H1 (cell line): ENCODE measurements around the gene RABGGTA. TPM values are rescaled to one million over a fixed set of nuclear protein-coding genes. Genes with fewer than 3 reads are reported as not detected.

ENCODE experiments used
- CTCF ChIA-PET: fragments of 300-600 bp; sonication (Branson Sonifier 250); formaldehyde crosslinking; loops from one replicate; lab custom pipeline; 2021; ENCODE audit not compliant: partially characterized antibody; lab: Charles Lee
- POLR2A ChIA-PET: fragments of 300-600 bp; sonication (Branson Sonifier 250); formaldehyde crosslinking; loops from one replicate; lab custom pipeline; 2021; ENCODE audit warnings: inconsistent platforms; ENCODE audit not compliant: partially characterized antibody; lab: Charles Lee
- DNase-seq, 2 experiments: peaks; one replicate each; pipeline versions ENCODE4 v3.0.0 to v3.0.0-alpha.2; 2010 to 2022; ENCODE audit warnings: low spot score in 2 of 2, low read depth in 1 of 2, mixed read lengths in 1 of 2
- FAIRE-seq: peaks from 2 replicates; lab custom pipeline; 2011; peaks lifted over from hg19 to GRCh38; lab: Jason Lieb, UNC
- H2AFZ ChIP-seq: 2 replicates; pipeline ENCODE4 v1.8.1; 2012; ENCODE audit warnings: low read length, inconsistent platforms
- H2AK5ac ChIP-seq: 2 replicates; pipeline ENCODE4 v1.6.1; 2013; ENCODE audit warnings: low read depth, low read length
- H2BK120ac ChIP-seq: replicated peaks from 2 replicates; pipeline ENCODE3; 2013; ENCODE audit warnings: low read depth, low read length, inconsistent platforms
- H2BK12ac ChIP-seq: 2 replicates; pipeline ENCODE4 v1.6.1; 2013; ENCODE audit warnings: low read depth, low read length
- H2BK15ac ChIP-seq: 2 replicates; pipeline ENCODE4 v1.6.1; 2013; ENCODE audit warnings: low read length
- H2BK20ac ChIP-seq: 2 replicates; pipeline ENCODE4 v1.6.1; 2013; ENCODE audit warnings: low read length
- H2BK5ac ChIP-seq: 2 replicates; pipeline ENCODE4 v1.6.1; 2013; ENCODE audit warnings: low read depth, low read length
- H3K14ac ChIP-seq: 2 replicates; pipeline ENCODE4 v1.6.1; 2013; ENCODE audit warnings: inconsistent platforms; ENCODE audit not compliant: insufficient read length
- H3K18ac ChIP-seq: 2 replicates; pipeline ENCODE4 v1.6.1; 2013; ENCODE audit warnings: low read length; ENCODE audit errors: extremely low read depth
- H3K23ac ChIP-seq: 2 replicates; pipeline ENCODE4 v1.6.1; 2013; ENCODE audit warnings: inconsistent platforms; ENCODE audit not compliant: insufficient read length
- H3K23me2 ChIP-seq: 2 replicates; pipeline ENCODE4 v1.6.1; 2013; ENCODE audit warnings: low read depth, low read length
- H3K27ac ChIP-seq: 2 replicates; pipeline ENCODE4 v1.6.1; 2011; ENCODE audit warnings: low read depth, low read length, inconsistent platforms
- H3K27me3 ChIP-seq, 4 experiments: replicated peaks in 1 of 4; 1 replicate in 1 of 4; 2 replicates in 3 of 4; pipeline versions ENCODE4 v1.6.1 to v1.8.1; 2011 to 2013; ENCODE audit warnings: low read length in 3 of 4, mild to moderate bottlenecking in 3 of 4, inconsistent platforms in 2 of 4, mixed read lengths in 2 of 4, moderate library complexity in 1 of 4; ENCODE audit not compliant: control insufficient read depth in 3 of 4, insufficient read depth in 3 of 4; ENCODE audit errors: extremely low read depth in 1 of 4
- H3K36me3 ChIP-seq, 4 experiments: 2 replicates each; pipeline versions ENCODE4 v1.6.1 to v1.8.1; 2011 to 2013; ENCODE audit warnings: mild to moderate bottlenecking in 4 of 4, low read length in 3 of 4, moderate library complexity in 2 of 4, control low read depth in 1 of 4, inconsistent platforms in 1 of 4; ENCODE audit not compliant: insufficient read depth in 4 of 4, control insufficient read depth in 2 of 4
- H3K4ac ChIP-seq: replicated peaks from 2 replicates; pipeline ENCODE3; 2013; ENCODE audit warnings: low read length, low read depth, mixed read lengths, inconsistent platforms; ENCODE audit not compliant: insufficient read length
- H3K4me1 ChIP-seq, 4 experiments: replicated peaks in 1 of 4; 1 replicate in 1 of 4; 2 replicates in 3 of 4; pipeline versions ENCODE4 v1.6.1 to v1.8.1; 2011 to 2013; ENCODE audit warnings: low read length in 3 of 4, inconsistent platforms in 2 of 4, mixed read lengths in 1 of 4; ENCODE audit not compliant: insufficient read depth in 4 of 4, control insufficient read depth in 3 of 4
- H3K4me2 ChIP-seq, 2 experiments: 2 replicates each; pipeline versions ENCODE4 v1.6.1 to v1.8.1; 2011 to 2013; ENCODE audit warnings: low read depth in 2 of 2, low read length in 2 of 2, control low read depth in 1 of 2, inconsistent platforms in 1 of 2, mild to moderate bottlenecking in 1 of 2; ENCODE audit not compliant: insufficient read depth in 1 of 2
- H3K4me3 ChIP-seq, 4 experiments: fragments of 200-600, 300-600 bp in 1 of 4; sonication (generic), shearing (Covaris generic), sonication (Bioruptor Twin) in 1 of 4; 2 replicates each; pipeline versions ENCODE4 v1.5.1 to v1.8.1; 2011 to 2016; ENCODE audit warnings: low read length in 4 of 4, low read depth in 3 of 4, control low read depth in 2 of 4, inconsistent platforms in 2 of 4, mild to moderate bottlenecking in 2 of 4, mixed read lengths in 1 of 4, moderate library complexity in 1 of 4; ENCODE audit not compliant: insufficient read depth in 2 of 4; ENCODE audit errors: extremely low read depth in 1 of 4
- H3K56ac ChIP-seq: replicated peaks from 2 replicates; pipeline ENCODE3; 2013; ENCODE audit warnings: low read depth, mild to moderate bottlenecking, mixed read lengths, low read length, inconsistent platforms; ENCODE audit not compliant: insufficient read length
- H3K79me1 ChIP-seq: 2 replicates; pipeline ENCODE4 v1.6.1; 2013; ENCODE audit warnings: low read depth, low read length, control low read depth
- H3K79me2 ChIP-seq, 2 experiments: 2 replicates each; pipeline versions ENCODE4 v1.6.1 to v1.8.1; 2012 to 2013; ENCODE audit warnings: low read length in 2 of 2, mild to moderate bottlenecking in 2 of 2, inconsistent platforms in 1 of 2; ENCODE audit not compliant: insufficient read depth in 2 of 2, control insufficient read depth in 1 of 2
- H3K9ac ChIP-seq, 4 experiments: replicated peaks in 1 of 4; 1 replicate in 1 of 4; 2 replicates in 3 of 4; pipeline versions ENCODE4 v1.6.1 to v1.8.1; 2011 to 2013; ENCODE audit warnings: low read depth in 3 of 4, low read length in 3 of 4, control low read depth in 2 of 4, mild to moderate bottlenecking in 2 of 4, moderate library complexity in 2 of 4, inconsistent platforms in 1 of 4; ENCODE audit errors: extremely low read depth in 1 of 4
- H3K9me3 ChIP-seq, 2 experiments: 2 replicates each; pipeline versions ENCODE4 v1.6.1 to v1.8.1; 2012 to 2013; ENCODE audit warnings: mild to moderate bottlenecking in 2 of 2, moderate library complexity in 2 of 2, control low read depth in 1 of 2, inconsistent platforms in 1 of 2, low read depth in 1 of 2, low read length in 1 of 2, mixed read lengths in 1 of 2; ENCODE audit not compliant: insufficient read depth in 2 of 2
- H4K20me1 ChIP-seq, 2 experiments: replicated peaks in 1 of 2; 2 replicates each; pipeline versions ENCODE3 to v1.8.1; 2011 to 2013; ENCODE audit warnings: inconsistent platforms in 2 of 2, low read length in 2 of 2, mild to moderate bottlenecking in 1 of 2; ENCODE audit not compliant: insufficient read depth in 2 of 2, control insufficient read depth in 1 of 2
- H4K5ac ChIP-seq: 2 replicates; pipeline ENCODE4 v1.6.1; 2013; ENCODE audit warnings: low read length, low read depth, mixed read lengths, inconsistent platforms; ENCODE audit not compliant: insufficient read length
- H4K8ac ChIP-seq: 2 replicates; pipeline ENCODE4 v1.8.0; 2013; ENCODE audit warnings: mild to moderate bottlenecking, moderate library complexity, low read length, inconsistent platforms; ENCODE audit not compliant: insufficient read depth; ENCODE audit errors: extremely low read depth
- H4K91ac ChIP-seq: replicated peaks from 2 replicates; pipeline ENCODE3; 2013; ENCODE audit warnings: low read length, mixed read lengths, inconsistent platforms; ENCODE audit not compliant: insufficient read length
- BCL11A ChIP-seq, 2 experiments: IDR thresholded peaks; one replicate each; pipeline ENCODE4 v1.6.1; 2011; ENCODE audit warnings: low read depth in 2 of 2, low read length in 2 of 2, mild to moderate bottlenecking in 2 of 2
- BRCA1 ChIP-seq: IDR thresholded peaks from 2 replicates; pipeline ENCODE4 v1.6.1; 2012; ENCODE audit warnings: low read depth, low read length, improper control_type of control experiment
- E2F6 ChIP-seq: IDR thresholded peaks from 2 replicates; pipeline ENCODE4 v1.6.1; 2012; ENCODE audit warnings: inconsistent platforms
- GTF2F1 ChIP-seq: IDR thresholded peaks from 2 replicates; pipeline ENCODE4 v1.6.1; 2012; ENCODE audit warnings: low read depth, low read length, improper control_type of control experiment, borderline replicate concordance
- HDAC2 ChIP-seq, 2 experiments: fragments of 300-600 bp in 1 of 2; sonication (generic) in 1 of 2; IDR thresholded peaks; 2 replicates each; pipeline ENCODE4 v1.6.1; 2011 to 2012; ENCODE audit warnings: low read depth in 2 of 2, low read length in 2 of 2, mild to moderate bottlenecking in 2 of 2, moderate library complexity in 2 of 2, borderline replicate concordance in 1 of 2, inconsistent platforms in 1 of 2
- RNF2 ChIP-seq: fragments of 200-900, 300-1000 bp; sonication (generic); IDR thresholded peaks from 2 replicates; pipeline ENCODE4 v1.7.1; 2016; ENCODE audit warnings: borderline replicate concordance, low read depth, mild to moderate bottlenecking, antibody characterized with exemption, low read length; ENCODE audit not compliant: poor library complexity, severe bottlenecking; ENCODE audit errors: missing control alignments
- SUZ12 ChIP-seq: fragments of 200-600 bp; sonication (generic); IDR thresholded peaks from 2 replicates; pipeline ENCODE4 v1.6.1; 2012; ENCODE audit warnings: mild to moderate bottlenecking, inconsistent platforms, low read length, moderate library complexity, mixed read lengths
- WGBS, 2 experiments: shearing (Covaris generic) in 1 of 2; methylation state at CpG; one replicate each; pipeline versions ENCODE4 v1.1.6 to v1.1.7; 2013 to 2015; ENCODE audit warnings: low lambda C conversion rate in 2 of 2, mixed read lengths in 2 of 2, inconsistent platforms in 1 of 2, low coverage in 1 of 2, missing lambda C conversion rate in 1 of 2; ENCODE audit not compliant: insufficient replicate concordance in 2 of 2, insufficient coverage in 1 of 2, insufficient read length in 1 of 2; ENCODE audit errors: extremely low coverage in 1 of 2, missing lambda C conversion rate in 1 of 2; 5-methylcytosine and 5-hydroxymethylcytosine counted together
- polyA plus RNA-seq, 7 experiments: library from polyadenylated mRNA; depleted of rRNA in 3 of 7; stranded (reverse) in 5 of 7; unstranded in 2 of 7; fragments of >200 nt in 5 of 7; fragments of 200-250 nt in 2 of 7; gene quantifications; 1 replicate in 5 of 7; 2 replicates in 1 of 7; 4 replicates in 1 of 7; pipeline versions ENCODE4 v1.2.1 to v1.2.3, GENCODE V29; 2011 to 2013; ENCODE audit warnings: missing spikeins in 2 of 7, mixed read lengths in 2 of 7
- total RNA-seq: library from RNA; stranded (reverse); fragmentation: NEBNext Ultra II Directional; extraction: Animal tissue kit (Norgen Biotek cat#: 25700); gene quantifications from 2 replicates; pipeline ENCODE4 v1.2.1, GENCODE V29; 2021

The RABGGTA gene
- total and polyA plus RNA-seq, 2 of the 8 experiments (the other 6 are each of a cell fraction or from before 2014, with no cell fraction given), result 16.0 to 49.8 TPM

GRCh38 chr14:24292118-24292807, 20.9 kb upstream of the RABGGTA start:
- Histone ChIP-seq H3K4me2 (no peak overlapping the region), H4K20me1 (peaks cover 2 to 4% of the 10 kb centered on the region in 2 experiments), H4K5ac (no peak overlapping the region), H3K9ac (no peak overlapping the region), H3K4ac (no peak overlapping the region), H3K18ac (no peak overlapping the region), H3K27ac (no peak overlapping the region), H2BK15ac (no peak overlapping the region), H2AK5ac (no peak overlapping the region), H3K14ac (no peak overlapping the region), H2AFZ (no peak overlapping the region), H3K4me3 (no peak overlapping the region), H3K23ac (no peak overlapping the region), H2BK120ac (no peak overlapping the region), H2BK20ac (no peak overlapping the region), H2BK12ac (no peak overlapping the region), H3K36me3 (peaks cover 2 to 12% (median 7%) of the 10 kb centered on the region in 4 experiments; a peak in 4 of 8 replicates), H3K27me3 (no peaks in the 10 kb centered on the region), H3K4me1 (no peaks in the 10 kb centered on the region), H4K91ac (no peak overlapping the region), H3K56ac (no peak overlapping the region), H3K79me1 (no peaks in the 10 kb centered on the region), H4K8ac (no peak overlapping the region; the same call in 1 of the 2 replicates), H3K9me3 (no peaks in the 10 kb centered on the region), H2BK5ac (no peak overlapping the region), H3K79me2 (no peaks in the 10 kb centered on the region), H3K23me2 (no peaks in the 10 kb centered on the region)
- POLR2A ChIA-PET, result interaction anchor here (1.0 to 2.1 kb wide), 9 partner anchors 9 to 49 kb away, joined by 3 to 13 read pairs (median 4); partner anchors contain the start of gene TINF2
- CTCF ChIA-PET, result interaction anchor here (0.8 to 5.5 kb wide), 8 partner anchors 11 to 87 kb away, joined by 3 to 51 read pairs (median 20); partner anchors contain the start of genes CIDEB, RABGGTA, TINF2 and TSSK4
- TF ChIP-seq BRCA1 (no peak), GTF2F1 (no peak), BCL11A (IDR thresholded peaks at IDR 0.05; ENCODE audit: low read depth in 2 of 2, low read length in 2 of 2) (no peak), HDAC2 (IDR thresholded peaks at IDR 0.05; ENCODE audit: borderline replicate concordance in 1 of 2, low read depth in 2 of 2, low read length in 2 of 2) (no peak), RNF2 (no peak), SUZ12 (no peak), E2F6 (no peak)
- 79% methylated on average over 11 of the region's 11 CpGs; no CpG with 5 or more reads in 1 of the 2 experiments for WGBS, 2 experiments
- FAIRE-seq (no peak), DNase-seq (no peak)
